HFF-Myc (cell line): Measurements from ENCODE around the gene CYP27A1.
"Not testable (repeated sequence)": the region's sequence is repeated elsewhere in the genome, so short reads cannot be mapped to it uniquely, and the experiment has no call there.

ENCODE experiments used
- DNase-seq: peaks from one replicate; pipeline ENCODE4 v3.0.0-alpha.2; 2011; ENCODE audit warnings: low read depth; ENCODE audit errors: extremely low read depth
- H3K4me3 ChIP-seq: replicated peaks from 2 replicates; pipeline ENCODE4 v1.5.1; 2011; ENCODE audit warnings: low read depth, mild to moderate bottlenecking, control low read depth, low read length
- TF ChIP-seq, protein P1 (sequence below): IDR thresholded peaks from 2 replicates; pipeline ENCODE4 v1.5.1; 2012; ENCODE audit warnings: mild to moderate bottlenecking, low read depth, low read length, control low read depth; ENCODE audit errors: missing control alignments

CYP27A1 gene

DNA sequence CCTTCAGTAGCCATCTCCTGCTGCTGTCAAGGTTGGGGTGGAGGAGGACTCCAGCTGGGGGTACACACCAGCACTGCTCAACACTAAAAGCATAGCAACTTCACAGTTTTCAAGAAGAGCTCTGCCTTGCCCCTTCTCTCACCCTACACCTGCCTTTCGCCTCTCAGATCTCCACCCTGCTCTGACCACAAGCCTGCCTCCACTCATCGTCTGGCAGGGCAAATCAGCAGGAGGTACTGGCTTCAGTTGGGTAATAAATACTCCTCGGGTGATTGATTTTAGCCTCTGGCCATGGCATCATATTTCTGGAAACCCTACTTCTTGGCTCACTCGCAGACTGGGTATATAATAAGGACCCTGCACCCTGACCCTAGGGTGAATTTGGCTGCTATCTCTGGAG is 52.7 kb downstream of the CYP27A1 start:
- TF ChIP-seq, protein P1, sequence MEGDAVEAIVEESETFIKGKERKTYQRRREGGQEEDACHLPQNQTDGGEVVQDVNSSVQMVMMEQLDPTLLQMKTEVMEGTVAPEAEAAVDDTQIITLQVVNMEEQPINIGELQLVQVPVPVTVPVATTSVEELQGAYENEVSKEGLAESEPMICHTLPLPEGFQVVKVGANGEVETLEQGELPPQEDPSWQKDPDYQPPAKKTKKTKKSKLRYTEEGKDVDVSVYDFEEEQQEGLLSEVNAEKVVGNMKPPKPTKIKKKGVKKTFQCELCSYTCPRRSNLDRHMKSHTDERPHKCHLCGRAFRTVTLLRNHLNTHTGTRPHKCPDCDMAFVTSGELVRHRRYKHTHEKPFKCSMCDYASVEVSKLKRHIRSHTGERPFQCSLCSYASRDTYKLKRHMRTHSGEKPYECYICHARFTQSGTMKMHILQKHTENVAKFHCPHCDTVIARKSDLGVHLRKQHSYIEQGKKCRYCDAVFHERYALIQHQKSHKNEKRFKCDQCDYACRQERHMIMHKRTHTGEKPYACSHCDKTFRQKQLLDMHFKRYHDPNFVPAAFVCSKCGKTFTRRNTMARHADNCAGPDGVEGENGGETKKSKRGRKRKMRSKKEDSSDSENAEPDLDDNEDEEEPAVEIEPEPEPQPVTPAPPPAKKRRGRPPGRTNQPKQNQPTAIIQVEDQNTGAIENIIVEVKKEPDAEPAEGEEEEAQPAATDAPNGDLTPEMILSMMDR, result no peak
- DNase-seq, result no peak
- H3K4me3 ChIP-seq, result no peak overlapping the region

DNA sequence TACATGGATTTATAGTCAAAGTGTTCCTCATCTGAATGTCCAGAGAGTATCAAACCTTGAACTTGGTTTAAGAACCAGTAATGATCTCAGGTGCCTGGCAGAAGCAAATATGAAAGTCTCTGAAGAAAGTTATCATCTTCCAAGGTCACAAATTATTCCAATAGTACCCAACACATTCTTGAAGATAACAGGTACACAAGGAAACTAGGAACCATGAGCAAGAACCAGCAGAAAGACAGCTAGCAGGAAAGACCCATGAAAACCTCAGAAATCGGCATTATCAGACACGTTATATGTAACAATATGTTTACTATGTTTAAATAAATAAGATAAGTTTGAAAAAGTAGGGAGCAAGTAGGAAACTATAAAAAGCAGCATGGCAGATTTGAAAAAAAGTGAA is 55.5 kb downstream of the CYP27A1 start:
- TF ChIP-seq, protein P1, result no peak
- H3K4me3 ChIP-seq, result no peak overlapping the region
- DNase-seq, result no peak

DNA sequence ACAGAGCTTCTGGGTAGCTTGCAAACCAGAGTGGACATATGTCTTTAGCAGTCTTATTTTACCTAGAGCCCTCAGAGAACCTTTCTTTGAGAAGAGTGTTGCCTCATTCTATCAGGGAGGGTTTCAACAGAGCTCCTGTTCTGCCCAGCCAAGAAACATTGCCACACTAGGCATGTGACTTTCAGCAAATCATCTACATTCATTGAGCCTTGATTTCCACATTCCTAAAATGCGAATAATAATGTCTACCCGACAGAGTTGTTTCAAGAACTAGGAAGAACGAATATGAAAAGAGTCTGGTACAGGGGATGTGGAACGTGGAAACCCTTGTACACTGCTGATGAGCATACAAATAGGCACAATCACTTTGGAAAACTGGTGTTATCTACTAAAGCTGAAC is 57.5 kb downstream of the CYP27A1 start:
- no peak overlapping the region for H3K4me3 ChIP-seq
- no peak for DNase-seq
- TF ChIP-seq, protein P1, result no peak

DNA sequence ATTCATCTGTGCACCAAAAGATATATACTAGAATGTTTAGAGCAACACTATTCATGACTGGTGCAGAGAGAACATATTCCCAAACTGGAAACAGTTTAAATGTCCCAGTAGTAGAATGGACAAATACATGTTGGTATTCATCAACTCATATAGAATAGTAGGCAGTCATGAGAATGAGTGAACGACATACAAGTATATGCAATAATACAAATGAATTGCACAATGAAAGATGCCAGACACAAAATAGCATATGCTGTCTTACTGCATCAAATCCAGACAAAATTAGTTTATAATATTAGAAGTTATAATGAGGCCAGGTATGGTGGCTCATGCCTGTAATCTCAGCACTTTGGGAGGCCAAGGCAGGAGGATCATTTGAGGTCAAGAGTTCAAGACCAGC is 57.9 kb downstream of the CYP27A1 start:
- TF ChIP-seq, protein P1, result no peak
- no peak overlapping the region for H3K4me3 ChIP-seq
- DNase-seq, result no peak

DNA sequence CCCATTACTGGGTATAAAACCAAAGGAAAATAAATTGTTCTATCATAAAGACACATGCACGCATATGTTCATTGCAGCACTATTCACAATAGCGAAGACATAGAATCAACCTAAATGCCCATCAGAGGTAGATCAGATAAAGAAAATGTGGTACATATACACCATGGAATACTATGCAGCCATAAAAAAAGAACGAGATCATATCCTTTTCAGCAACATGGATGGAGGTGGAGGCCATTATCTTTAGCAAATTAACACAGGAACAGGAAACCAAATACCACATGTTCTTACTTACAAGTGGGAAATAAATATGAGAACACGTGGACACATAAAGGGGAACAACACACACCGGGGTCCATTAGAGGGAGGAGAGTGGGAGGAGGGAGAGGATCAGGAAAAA is 62.4 kb downstream of the CYP27A1 start:
- DNase-seq, H3K4me3 ChIP-seq: not testable (repeated sequence)

DNA sequence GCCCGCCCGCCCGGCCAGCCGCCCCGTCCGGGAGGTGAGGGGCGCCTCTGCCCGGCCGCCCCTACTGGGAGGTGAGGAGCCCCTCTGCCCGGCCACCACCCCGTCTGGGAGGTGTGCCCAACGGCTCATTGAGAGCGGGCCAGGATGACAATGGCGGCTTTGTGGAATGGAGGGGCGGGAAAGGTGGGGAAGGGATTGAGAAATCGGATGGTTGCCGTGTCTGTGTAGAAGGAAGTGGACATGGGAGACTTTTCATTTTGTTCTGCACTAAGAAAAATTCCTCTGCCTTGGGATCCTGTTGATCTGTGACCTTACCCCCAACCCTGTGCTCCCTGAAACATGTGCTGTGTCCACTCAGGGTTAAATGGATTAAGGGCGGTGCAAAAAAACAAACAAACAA is 65.0 kb downstream of the CYP27A1 start:
- H3K4me3 ChIP-seq, DNase-seq: not testable (repeated sequence)

DNA sequence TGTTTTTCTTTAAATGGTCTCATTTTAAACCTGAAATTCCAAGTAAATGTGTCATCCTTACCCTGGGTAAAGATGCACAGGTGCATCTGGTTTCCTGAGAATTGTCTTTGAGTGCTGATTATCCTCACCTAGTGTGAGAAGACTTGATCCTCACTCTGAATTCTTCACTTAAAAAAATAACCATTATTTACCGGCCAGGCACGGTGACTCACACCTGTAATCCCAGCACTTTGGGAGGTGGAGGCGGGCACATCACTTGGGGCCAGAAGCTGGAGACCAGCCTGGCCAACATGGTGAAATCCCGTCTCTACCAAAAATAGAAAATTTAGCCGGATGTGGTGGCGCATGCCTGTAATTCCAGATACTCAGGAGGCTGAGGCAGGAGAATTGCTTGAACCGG is 67.8 kb downstream of the CYP27A1 start:
- no peak overlapping the region for H3K4me3 ChIP-seq
- no peak for DNase-seq
- TF ChIP-seq, protein P1, result no peak

DNA sequence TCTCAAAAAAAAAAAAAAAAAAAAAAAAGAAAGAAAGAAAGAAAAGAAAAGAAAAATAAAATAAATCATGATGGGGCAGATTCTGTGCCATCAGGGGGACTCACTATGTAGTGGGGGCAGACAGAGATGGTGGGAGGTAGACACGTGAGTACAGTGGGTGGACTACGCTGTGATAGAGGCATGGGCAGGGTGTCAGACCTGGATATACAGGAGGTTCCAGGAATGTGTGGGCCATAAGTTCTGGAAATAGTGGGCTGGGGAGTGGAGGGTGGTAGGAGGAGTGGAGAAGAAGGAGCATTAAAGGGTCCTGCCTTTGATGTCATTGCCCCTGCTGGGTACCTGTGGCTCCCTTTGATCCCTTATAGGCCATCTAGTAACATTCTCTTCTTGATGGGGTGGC is 68.8 kb downstream of the CYP27A1 start:
- no peak for DNase-seq
- TF ChIP-seq, protein P1, result no peak
- H3K4me3 ChIP-seq, result no peak overlapping the region
